22Rv1 (cell line): ENCODE results near the gene VPS45.
"Not testable (repeated sequence)": the region's sequence is repeated elsewhere in the genome, so short reads cannot be mapped to it uniquely, and the experiment has no call there.

ENCODE experiments used
- H3K27ac ChIP-seq: fragments of 450-650 bp; 2 replicates; pipeline ENCODE4 v1.5.1; 2017
- ZFX ChIP-seq: fragments of 450-650 bp; IDR thresholded peaks from 2 replicates; pipeline ENCODE4 v1.6.1; 2017; ENCODE audit warnings: antibody characterized with exemption, borderline replicate concordance
- TF ChIP-seq, protein P1 (sequence below): fragments of 450-650 bp; IDR thresholded peaks from 2 replicates; pipeline ENCODE4 v1.5.1; 2017; ENCODE audit warnings: mild to moderate bottlenecking

VPS45 gene

DNA sequence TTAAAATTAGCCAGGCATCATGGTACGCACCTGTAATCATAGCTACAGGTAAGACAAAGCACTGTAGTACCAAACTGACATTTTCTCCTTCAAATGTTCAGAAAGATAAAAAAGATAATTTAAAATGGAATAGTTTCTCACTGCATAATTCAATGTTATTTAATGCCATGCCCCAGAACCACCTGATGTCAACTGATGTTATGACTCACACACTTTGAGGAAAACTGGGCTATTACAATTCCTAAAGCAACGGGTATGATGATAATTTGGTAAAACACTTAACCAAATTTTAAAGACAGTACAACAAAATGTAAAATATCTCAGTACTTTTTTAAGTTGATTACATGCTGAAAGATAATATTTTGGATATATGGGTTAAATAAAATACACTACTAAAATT is 59.2 kb downstream of the VPS45 start:
- H3K27ac ChIP-seq: no peak overlapping the region
- no peak for TF ChIP-seq ZFX
- TF ChIP-seq, protein P1, sequence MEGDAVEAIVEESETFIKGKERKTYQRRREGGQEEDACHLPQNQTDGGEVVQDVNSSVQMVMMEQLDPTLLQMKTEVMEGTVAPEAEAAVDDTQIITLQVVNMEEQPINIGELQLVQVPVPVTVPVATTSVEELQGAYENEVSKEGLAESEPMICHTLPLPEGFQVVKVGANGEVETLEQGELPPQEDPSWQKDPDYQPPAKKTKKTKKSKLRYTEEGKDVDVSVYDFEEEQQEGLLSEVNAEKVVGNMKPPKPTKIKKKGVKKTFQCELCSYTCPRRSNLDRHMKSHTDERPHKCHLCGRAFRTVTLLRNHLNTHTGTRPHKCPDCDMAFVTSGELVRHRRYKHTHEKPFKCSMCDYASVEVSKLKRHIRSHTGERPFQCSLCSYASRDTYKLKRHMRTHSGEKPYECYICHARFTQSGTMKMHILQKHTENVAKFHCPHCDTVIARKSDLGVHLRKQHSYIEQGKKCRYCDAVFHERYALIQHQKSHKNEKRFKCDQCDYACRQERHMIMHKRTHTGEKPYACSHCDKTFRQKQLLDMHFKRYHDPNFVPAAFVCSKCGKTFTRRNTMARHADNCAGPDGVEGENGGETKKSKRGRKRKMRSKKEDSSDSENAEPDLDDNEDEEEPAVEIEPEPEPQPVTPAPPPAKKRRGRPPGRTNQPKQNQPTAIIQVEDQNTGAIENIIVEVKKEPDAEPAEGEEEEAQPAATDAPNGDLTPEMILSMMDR: no peak

DNA sequence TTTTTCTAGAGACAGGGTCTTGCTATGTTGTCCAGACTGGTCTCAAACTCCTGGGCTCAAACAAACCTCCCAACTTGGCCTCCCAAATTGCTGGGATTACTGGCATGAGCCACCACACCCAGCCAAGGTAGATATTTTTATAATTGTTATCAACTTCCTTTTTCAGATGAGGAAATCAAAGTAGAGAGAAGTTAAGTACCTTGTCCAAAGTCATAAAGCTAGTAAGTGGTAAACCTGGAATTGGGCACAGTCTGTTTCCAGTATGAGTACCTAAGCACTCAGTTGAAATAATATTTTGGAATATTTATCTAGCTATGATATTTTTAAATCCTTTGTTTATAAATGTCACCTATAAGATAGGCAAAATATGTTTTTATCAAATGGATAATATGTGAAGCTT is 59.9 kb downstream of the VPS45 start:
- TF ChIP-seq, protein P1: no peak
- TF ChIP-seq ZFX: no peak
- no peak overlapping the region for H3K27ac ChIP-seq

DNA sequence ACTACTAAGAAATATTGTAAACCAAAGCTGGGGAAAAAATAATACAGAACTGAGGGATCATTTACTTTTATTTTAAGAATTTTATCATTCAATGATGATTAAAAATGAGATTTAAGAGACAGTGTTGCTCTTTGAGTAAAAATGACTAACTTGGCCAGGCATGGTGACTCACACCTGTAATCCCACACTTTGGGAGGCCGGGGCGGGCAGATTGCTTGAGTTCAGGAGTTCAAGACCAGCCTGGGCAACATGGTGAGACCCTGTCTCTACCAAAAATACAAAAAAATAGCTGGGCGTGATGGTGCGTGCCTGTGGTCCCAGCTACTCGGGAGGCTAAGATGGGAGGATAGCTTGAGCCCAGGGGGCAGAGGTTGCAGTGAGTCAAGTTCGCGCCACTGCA is 60.3 kb downstream of the VPS45 start:
- no peak overlapping the region for H3K27ac ChIP-seq
- TF ChIP-seq ZFX: no peak
- TF ChIP-seq, protein P1: no peak

DNA sequence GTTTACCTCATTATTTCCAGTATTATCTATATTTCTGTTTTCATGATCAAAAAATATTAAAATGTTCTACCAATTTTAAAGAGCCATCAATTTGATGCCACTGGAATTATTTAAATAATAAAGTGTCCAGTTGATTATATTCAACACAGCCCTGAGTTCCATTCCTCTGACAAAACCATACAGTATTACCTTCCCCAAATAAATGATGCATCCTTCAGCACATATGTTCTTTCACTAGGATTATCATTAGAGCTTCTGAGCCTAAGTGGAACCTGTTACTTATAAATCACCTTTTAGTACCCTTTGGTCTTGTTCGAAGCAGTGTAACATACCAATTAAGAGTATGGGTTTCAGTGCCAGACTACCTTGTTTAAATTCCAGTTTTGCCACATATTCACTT is 64.8 kb downstream of the VPS45 start:
- no peak for TF ChIP-seq ZFX
- TF ChIP-seq, protein P1: no peak
- no peak overlapping the region for H3K27ac ChIP-seq

DNA sequence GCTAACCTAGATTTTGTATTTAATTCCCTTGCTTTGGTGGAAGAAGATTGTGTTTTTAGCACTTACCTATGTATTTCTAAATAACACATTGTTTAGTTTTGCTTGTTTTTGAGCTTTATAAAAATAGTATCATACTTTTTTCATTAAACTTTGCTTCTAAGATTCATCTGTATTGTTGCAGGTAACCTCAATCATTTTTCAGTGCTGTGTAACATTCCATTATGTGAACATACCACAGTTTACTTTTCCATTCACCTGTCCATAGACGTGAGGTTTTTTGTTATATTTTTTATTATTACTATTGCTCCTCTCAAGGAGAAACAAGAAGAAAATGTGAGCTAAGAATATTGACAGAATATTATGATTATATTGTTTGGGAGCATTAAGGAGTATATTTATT is 67.0 kb downstream of the VPS45 start:
- no peak for TF ChIP-seq ZFX
- TF ChIP-seq, protein P1: no peak
- H3K27ac ChIP-seq: no peak overlapping the region

DNA sequence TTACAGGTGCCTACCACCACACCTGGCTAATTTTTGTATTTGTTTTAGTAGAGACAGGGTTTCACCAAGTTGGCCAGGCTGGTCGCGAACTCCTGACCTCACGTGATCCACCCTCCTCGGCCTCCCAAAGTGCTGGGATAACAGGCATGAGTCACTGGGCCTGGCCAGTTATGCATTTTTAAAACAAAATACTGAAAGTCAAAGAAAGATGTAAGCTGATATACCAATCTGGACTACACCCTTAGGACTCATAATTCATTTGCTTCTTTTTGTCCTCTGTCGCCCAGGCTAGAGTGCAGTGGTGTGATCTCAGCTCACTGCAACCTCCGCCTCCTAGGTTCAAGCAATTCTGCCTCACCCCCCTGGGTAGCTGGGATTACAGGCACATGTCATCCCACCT is 67.8 kb downstream of the VPS45 start:
- H3K27ac ChIP-seq: not testable (repeated sequence)

DNA sequence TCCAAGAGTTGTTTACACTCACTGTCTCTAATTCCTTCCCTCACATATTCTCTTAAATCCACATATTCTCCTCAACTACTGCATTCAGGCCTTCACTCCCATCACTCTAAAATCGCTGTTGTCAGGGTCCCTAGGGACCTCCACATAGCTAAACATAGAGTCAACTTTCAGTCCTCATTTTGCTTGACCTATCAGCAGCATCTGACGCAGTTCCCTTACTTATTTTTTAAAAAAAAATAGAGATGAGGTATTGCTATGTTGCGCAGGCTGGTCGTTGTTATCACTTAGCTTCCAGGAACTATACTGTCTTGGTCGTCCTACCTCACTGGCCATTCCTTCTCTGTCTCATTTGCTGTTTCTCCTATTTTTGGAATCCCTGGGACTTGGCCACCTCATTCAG is 70.5 kb downstream of the VPS45 start:
- H3K27ac ChIP-seq: no peak overlapping the region
- TF ChIP-seq, protein P1: no peak
- no peak for TF ChIP-seq ZFX

DNA sequence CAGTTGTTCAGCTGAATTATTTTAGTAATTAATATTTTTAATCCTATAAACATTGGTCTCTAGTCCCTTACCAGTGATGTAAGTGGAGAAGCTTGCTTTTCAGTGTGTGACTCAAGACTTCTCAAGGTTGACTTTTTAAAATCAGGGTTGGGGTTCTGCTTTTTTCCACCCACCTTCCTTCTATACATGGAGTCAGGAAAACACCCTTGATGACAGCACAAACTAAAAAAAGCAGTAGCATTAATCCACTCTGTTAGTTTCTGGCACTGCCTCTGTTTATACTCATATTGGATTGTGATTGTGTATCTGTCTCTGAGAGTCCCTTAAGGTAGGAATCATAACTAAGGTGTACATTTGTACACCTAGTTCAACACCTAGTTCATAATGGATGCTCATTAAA is 73.9 kb downstream of the VPS45 start:
- no peak overlapping the region for H3K27ac ChIP-seq
- TF ChIP-seq, protein P1: no peak
- TF ChIP-seq ZFX: no peak
